Tracheal epithelial cell (primary cell): ENCODE measurements around the gene SHD. TPM values are rescaled to one million over a fixed set of nuclear protein-coding genes. Genes with fewer than 3 reads are reported as not detected.

Experiments
- total RNA-seq: library from RNA; depleted of rRNA; stranded (reverse); fragments of >200 nt; gene quantifications from 2 replicates; pipeline ENCODE4 v1.2.1, GENCODE V29; 2014

SHD gene, protein sequence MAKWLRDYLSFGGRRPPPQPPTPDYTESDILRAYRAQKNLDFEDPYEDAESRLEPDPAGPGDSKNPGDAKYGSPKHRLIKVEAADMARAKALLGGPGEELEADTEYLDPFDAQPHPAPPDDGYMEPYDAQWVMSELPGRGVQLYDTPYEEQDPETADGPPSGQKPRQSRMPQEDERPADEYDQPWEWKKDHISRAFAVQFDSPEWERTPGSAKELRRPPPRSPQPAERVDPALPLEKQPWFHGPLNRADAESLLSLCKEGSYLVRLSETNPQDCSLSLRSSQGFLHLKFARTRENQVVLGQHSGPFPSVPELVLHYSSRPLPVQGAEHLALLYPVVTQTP
- not detected in 2 replicates for total RNA-seq

DNA sequence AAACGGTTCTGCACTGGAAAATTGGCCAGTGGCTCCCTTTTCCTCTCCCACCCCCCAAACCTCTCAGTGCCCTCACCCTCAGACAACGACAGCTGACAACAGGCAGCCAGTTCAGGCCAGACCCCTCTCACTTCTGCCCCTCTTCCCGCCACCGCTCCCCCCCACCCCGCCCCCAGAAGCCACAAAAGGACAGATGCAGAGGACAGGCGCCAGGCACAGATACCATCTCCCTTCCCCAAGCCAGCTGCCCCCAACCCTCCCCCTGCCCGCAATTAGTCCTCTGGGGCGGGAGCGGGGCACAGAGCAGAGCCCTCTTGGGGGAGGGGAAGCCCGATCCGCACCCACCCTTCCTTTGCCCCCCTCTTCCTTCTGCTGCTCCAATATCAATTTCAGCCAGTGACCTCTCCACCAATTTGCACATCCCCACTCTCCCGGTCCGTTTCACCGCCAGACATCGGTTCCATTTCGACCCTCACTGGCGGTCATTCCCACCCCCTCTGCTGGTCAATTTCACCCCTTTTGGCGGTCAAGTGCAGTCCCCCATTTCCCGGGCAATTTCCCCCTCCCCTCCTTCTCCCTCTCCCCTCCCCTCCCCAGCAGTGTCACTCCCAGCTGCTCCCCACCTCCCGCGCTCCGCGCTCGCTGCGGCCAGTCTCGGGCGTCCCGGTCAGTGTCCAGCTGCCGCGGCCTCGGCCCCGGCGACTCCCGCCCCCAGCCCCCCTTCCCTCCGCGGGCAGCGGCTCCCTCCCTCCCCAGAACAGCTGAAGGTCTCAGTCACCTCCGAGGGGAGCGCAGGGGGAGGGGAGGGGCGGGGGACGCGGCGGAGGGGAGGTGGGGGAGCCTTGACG lies at the start of gene SHD:
TSS of gene SHD (plus strand) at position 848 of the 848 bp plus-strand sequence. CDS start 798 bp downstream, outside the sequence.

DNA sequence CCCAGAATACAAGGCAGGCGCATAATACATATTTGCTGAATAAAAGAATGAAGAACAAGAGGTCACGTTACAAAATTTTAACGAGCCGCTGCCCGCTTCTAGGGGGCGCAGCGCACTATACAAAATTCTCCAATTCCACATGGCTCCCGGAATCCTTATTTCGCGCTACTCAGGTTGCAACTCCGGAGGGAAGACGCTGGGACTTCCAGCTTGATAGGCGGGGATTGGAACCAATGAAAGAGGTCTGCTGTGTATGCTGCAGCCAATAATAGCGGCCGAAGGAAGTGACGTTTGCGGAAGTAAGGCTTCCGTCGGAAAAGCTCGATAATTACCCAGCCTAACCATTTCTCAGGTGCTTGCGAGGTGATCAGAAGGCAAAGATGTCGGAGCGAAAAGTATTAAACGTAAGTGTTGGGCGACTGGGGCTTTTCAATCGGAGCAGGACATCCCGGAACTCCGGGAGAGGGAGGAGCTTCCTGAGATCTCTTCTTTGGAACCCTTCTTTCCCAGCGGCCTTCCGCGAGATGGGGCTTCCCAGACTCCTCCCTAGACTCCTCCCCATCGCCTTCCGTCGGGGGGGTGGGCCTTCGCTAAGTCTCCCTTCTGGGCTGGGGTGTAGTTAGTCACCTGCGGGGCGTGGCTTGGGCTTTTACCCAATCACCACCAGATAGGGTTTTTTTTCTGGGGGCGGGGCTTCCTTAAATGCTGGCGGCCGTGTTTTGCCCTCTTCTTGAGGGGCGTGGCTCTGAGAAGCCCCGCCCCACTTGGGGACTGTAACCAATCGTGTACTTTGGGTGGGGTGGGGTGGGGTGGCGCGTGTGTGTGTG lies 32.1 kb upstream of the SHD start, which contains the start of gene YJU2:
TSS of gene YJU2 (plus strand) at position 314 of the 827 bp plus-strand sequence. CDS start at position 381, 67 bp downstream.

DNA sequence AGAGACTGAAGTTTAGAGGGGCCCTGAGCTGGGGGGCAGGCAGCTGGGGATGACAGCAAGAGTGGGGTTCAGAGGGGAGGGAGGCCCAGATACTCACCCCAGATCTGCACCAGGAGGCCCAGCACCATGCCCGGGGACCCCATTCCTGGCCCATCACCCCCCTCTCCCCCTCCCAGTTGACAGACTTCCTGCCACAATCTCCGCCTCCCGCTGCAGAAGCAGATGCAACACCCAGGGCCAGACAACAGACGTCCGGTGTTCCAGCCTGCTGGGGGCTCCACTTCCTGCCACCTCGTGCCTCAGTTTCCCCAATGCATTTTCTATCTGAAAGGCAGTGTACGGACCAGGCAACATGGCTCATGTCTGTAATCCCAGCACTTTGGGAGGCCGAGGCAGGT lies 23.2 kb downstream of the SHD start, which contains the start of gene TMIGD2:
TSS of gene TMIGD2 (minus strand) at position 147 of the 398 bp plus-strand sequence. CDS start at position 143, 4 bp downstream.

DNA sequence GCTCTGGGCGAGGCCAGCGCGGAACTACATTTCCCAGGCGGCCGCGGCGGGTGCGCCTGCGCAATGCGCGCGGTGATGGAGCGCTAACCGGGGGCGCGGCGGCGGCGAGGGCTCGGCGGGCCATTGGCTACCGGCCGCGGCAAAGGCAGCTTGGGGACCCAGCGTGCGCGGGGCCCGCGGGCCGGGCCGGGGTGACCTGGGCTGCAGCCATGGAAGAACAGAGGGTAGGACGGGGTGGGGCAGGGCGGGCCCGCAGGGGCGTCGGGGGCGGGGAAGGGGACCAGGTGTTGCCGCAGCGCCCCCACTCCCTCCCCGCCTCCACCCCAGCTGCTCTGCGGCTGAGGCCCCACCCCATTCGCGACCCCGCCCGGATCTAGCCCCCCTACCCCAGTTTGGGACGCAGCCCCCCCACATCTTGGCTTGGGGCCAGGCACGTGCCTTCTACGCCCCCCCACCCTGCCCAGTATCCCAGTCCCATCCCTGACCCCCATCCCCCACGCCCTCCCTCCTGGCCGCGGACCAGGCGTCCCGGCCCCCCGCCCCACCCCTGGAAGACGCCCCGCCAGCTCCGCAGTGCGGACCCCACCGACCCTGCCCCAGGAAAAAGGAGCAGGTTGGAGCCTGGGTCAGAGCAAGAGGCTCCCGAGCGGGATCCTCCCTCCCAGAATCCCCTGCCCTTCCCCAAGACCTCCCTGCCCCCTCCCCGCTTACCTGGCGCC lies 25.6 kb downstream of the SHD start, which contains the start of gene FSD1:
TSS of gene FSD1 (plus strand) at position 61 of the 719 bp plus-strand sequence. CDS start at position 210, 149 bp downstream.

DNA sequence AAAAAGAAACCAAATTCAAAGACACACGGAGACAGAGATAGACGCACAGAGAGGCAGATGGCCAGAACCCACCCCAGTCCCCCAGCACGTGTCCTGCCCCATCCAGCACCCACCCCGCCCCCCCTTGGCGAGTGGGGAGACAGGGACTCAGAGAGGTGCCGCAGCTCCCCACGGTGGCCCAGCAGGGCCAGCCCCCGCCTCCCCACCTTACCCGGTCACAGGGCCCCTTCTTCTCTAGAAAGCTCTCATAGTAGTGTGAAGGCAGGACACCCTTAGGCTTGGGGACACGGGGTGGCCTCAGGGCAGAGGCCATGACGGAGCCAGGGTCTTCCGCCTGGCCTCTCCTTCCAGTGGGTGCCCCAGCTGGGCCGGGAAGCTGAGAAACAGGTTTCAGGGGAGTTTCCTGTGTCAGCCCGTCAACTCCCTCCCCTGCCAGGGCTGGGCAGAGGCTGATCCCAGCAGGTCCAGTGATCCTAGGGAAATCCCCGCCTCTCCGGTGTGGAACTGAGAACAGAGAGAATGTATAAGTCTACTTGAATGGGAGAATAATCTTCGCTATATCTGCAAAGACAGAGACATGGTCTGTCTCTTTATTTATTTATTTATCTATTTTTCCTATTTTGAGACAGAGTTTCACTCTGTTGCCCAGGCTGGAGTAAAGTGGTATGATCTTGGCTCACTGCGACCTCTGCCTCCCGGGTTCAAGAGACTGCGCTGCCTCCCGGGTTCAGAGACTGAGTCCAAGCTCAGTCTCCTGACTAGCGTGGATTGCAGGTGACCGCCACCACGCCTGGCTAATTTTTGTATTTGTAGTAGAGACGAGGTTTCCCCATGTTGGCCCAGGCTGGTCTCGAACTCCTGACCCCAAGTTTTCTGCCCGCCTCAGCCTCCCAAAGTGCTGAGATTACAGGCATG lies 59.6 kb downstream of the SHD start, which contains the start of gene STAP2:
TSS of gene STAP2 (minus strand) at position 387 of the 915 bp plus-strand sequence. CDS start at position 313, 74 bp downstream.

Other genes with a start within 250 kb of the SHD start
- 34.5 and 35.9 TPM in 2 replicates for gene ZBTB7A, start 212.4 kb upstream of the SHD start, total RNA-seq
- gene MAP2K2, start 155.1 kb upstream of the SHD start, total RNA-seq = 155 and 173 TPM in 2 replicates
- gene CREB3L3, start 125.6 kb upstream of the SHD start, total RNA-seq = not detected in 2 replicates
- gene SIRT6, start 96.7 kb upstream of the SHD start, total RNA-seq = 9.0 and 28.0 TPM in 2 replicates
- 0.72 TPM in 1 of 2 replicates, not detected in the other for gene ANKRD24, start 96.6 kb upstream of the SHD start, total RNA-seq
- 0.96 TPM in 1 of 2 replicates, not detected in the other for gene EBI3, start 49.7 kb upstream of the SHD start, total RNA-seq
- 18.5 and 20.2 TPM in 2 replicates for gene YJU2, start 32.2 kb upstream of the SHD start, total RNA-seq
- not detected in 2 replicates for gene TMIGD2, start 23.1 kb downstream of the SHD start, total RNA-seq
- gene FSD1, start 25.3 kb downstream of the SHD start, total RNA-seq = 1.9 TPM in 1 of 2 replicates, not detected in the other
- gene STAP2, start 59.6 kb downstream of the SHD start, total RNA-seq = 76.3 and 95.2 TPM in 2 replicates
- 2.8 and 4.3 TPM in 2 replicates for gene MPND, start 64.3 kb downstream of the SHD start, total RNA-seq
- 34.3 and 43.9 TPM in 2 replicates for gene SH3GL1, start 121.3 kb downstream of the SHD start, total RNA-seq
- 3.9 and 4.5 TPM in 2 replicates for gene CHAF1A, start 123.4 kb downstream of the SHD start, total RNA-seq
- 95.7 and 106 TPM in 2 replicates for gene UBXN6, start 178.5 kb downstream of the SHD start, total RNA-seq
- 25.8 and 34.9 TPM in 2 replicates for gene HDGFL2, start 193.0 kb downstream of the SHD start, total RNA-seq
- gene PLIN4, start 239.2 kb downstream of the SHD start, total RNA-seq = 1.7 and 8.7 TPM in 2 replicates